DMS 273 treated with DMSO at 0.1 percent for 48 hours (cell line): ENCODE results near the gene PAEP.

ENCODE experiments used
- DNase-seq: peaks from one replicate; lab custom pipeline; 2025; lab: John Stamatoyannopoulos, UW

PAEP gene

DNA sequence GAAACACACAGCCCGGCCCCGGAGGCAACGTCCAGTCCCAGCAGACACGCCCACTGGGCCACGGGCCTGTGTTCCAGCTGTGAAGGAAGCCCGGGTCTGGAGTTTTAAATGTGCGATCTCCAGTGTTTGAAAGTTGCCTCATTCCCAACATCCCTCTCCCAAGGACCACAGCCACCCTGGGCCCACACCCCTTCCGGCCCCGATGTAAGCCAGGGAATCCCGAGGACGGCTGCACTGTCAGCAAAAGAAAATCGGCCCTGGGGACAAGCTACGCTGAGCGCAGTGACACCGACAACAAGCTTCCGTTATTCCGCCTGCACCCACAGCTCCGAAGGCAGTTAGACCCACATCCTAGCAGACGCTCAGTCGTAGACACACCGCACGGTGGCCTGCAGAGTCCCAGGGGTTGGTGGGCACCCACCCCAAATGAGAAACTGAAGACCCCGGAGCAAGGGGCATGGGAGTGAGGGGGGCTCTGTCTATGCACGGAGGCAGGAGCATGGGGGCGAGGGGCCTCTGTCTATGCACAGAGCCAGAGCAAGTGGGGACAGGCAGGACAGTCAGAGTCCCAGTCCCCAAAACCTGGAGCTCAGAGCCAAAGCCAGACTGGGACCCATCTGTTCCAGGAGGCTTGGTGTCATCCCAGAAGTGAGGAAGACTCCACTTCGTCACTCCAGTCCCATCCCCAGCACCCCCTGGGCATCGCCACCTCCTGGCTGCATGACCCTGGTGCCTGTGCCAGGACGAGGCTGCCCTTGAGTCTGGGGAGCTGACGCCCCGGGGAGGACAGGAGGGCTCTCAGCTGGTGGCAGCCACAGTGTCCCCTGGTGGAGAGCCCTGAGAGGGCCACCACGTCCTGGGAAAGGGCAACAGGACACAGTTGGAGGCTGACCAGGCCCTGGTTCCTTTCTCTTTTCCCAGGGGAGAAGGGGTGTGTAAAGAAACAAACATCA, 54.4 kb downstream of the PAEP start:
- DNase-seq = no peak
